Activated CD8-positive, alpha-beta memory T cell treated with anti-CD3 and anti-CD28 coated beads, Interleukin-2, amount 50 U/mL, for 4 hours (primary cell): ENCODE data around the gene ELN.

Source experiments
- DNase-seq: peaks from one replicate; pipeline ENCODE4 v3.0.0-alpha.2; 2020

Gene ELN

GRCh38 chr7:74026406-74026902 is 1.5 kb upstream of the ELN start:
- no peak for DNase-seq

DNA sequence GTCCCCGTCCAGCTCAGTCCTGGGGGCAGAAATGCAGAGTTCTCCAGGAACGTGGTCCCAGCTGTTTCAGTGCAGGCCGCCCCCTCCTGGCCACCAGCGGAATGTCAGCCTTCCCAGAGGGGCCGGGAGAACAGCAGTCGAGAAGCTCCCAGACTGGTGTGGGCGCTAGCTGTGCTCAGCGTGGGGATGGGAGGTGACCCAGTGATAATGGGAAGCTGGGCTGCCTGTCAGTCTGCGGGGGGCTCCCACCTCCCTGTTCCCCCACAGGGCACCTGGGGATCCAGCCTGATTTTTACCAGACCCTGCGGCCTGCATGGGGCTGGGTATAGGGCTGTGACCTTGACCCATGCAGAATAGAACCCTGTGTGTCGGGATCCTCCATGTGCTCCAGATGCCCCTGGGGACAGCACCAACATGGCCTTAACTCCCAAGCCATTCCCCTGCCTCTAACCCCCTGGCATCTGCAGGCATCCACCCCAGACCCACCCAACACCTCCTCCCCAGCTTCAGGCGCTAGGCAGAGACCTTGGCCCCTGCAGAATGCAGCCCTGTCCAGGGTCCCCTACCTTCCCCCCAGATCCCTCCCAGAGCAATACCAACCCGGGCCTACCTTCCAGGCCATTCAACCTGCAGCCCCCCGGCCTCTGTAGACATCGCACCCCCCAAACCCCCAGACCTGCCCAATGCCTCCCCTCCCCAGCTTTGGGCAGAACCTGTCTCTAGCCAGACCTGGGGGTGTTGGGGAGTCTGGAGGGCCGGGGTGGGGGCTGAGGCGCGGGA is 880 bp upstream of the ELN start:
- DNase-seq: peak; percentile 70

DNA sequence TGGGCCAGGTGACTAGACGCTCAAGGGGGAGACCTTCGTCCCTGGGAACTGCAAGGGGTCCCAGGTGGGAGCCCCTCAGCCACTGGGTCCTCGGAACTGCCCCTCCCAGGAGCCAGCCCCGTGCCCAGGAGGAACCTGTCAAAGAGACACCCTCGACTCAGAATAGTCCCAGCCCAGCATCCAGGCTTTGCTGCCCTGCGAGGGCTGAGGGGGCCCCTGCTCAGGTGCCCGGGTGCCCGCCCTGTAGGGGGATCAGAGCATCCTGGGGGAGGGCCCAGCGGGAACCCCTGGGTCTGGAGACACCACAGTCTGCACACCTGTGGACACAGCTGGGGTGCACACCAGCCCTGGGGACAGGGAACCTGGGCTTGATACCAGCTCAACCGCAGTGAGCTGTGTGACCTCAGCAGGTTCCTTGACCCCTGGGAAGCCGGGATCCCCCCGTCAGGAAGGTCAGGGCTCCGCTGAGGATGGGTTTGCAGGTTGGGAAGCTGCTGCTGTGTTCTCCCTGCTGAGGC is 407 bp downstream of the ELN start:
- DNase-seq: no peak

GRCh38 chr7:74029089-74029785 is 1.3 kb downstream of the ELN start:
- DNase-seq: no peak

- DNase-seq: no peak
Observed at GRCh38 chr7:74029991-74030415, 2.0 kb downstream of the ELN start.

DNA sequence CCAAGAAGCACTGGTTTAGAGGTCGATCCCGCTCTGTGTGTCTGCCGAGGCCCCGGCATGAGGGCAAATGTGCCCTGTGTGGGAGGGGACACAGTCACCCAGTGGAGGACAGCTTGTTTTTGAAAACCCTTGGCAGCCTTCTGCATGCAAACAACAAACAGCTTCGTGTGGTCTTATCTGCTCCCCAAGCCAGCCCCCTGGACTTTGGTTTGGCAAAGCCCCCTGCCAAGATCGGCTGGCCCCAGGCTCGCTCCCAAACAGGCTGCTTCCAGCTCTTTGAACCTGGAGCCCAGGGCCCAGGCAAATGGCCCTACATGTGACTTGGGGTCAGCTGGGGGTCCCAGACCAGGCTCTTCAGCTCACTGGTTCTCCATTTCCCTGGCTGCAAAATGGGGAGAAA is 2.9 kb downstream of the ELN start:
- DNase-seq: no peak

- no peak for DNase-seq
Observed at GRCh38 chr7:74031403-74032190, 3.6 kb downstream of the ELN start.

DNA sequence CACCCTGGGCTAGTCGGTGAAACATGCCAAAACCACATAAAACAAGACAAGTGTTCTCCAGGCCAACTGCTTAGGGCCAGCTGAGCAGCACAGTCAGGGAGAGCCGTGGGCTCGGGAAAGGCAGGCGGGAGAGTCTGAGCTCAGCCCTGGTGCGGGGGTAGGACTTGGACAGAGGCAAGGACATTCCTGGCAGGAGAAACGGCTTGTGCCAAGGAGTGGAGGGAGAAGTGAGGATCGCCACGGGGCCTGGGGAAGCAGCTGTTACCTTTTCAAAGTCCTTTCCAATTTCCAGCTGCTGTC is 4.2 kb downstream of the ELN start:
- no peak for DNase-seq

DNA sequence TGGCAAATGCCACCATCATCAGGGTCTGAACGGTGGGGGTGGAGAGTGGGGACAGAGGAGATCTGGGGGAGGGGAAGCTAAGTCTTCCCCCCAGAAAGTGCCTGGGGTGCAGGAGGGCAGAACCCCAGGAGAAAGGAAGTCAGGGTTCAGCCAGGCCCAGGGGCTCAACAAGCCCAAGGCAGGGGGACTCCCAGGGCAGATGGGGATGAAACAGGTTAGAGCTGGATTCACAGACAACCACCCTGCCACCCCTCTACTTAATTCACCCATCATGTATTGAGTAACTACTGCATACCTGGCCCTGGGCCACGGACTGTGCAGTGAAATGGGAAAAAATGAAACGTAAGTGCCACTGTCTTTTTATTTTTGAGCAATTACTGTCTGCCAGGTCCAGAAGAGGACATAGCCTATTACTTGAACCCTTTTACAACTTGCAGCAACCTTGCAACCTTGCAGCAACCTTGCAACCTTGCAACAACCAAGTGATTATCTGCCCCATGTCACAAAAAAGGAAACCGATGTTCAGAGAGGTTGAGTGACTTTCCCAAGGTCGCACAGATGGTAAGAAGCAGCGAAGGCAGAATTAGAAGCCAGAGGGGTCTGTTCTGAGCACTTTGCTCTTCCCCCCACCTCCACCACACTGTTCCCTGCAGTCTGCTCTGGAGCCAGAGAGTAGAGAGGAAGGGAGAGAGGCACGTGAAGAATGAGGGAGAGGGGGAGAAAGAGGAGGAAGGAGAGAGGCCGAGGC is 4.8 kb downstream of the ELN start:
- DNase-seq: no peak

GRCh38 chr7:74033372-74034311 is 5.7 kb downstream of the ELN start:
- no peak for DNase-seq

DNA sequence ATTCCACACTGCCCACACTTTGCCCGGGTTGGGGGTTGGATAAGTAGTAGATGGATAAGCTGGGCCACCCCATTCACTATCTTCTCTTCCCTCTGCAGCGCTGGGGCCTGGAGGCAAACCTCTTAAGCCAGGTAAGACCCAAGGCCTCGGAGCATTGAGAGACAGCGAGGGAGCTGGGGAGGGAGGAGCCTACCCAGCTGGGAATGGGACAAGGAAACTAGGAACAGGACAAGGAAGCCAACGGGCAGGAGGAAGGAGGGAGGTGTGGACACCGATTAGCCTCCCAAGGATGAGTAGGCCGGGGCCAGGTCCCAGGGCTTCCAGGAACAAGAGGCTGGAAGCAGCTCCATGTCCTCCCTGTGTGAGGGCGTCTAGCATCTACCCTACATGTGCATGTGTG is 9.6 kb downstream of the ELN start:
- no peak for DNase-seq

GRCh38 chr7:74038194-74038961 is 10.4 kb downstream of the ELN start:
- DNase-seq: no peak

DNA sequence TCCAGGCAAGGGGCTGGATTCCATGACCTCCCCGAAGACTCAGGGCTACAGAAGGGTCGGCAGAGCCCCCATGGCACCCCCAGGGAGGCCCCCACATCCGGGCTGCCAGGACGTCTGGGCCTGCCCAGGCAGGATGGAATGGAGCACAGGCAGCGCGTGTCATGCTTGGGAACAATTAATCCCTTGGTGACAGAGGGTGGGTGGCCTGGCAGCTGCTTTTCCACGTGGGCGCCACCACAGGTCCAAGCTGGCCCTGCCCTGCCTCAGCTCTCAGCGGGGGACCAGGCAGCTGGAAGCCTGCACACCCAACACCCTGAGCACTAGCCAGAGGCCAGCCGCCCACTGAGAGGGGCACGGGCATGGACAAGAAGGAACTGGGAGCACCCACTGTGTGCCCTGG is 11.4 kb downstream of the ELN start:
- no peak for DNase-seq

DNA sequence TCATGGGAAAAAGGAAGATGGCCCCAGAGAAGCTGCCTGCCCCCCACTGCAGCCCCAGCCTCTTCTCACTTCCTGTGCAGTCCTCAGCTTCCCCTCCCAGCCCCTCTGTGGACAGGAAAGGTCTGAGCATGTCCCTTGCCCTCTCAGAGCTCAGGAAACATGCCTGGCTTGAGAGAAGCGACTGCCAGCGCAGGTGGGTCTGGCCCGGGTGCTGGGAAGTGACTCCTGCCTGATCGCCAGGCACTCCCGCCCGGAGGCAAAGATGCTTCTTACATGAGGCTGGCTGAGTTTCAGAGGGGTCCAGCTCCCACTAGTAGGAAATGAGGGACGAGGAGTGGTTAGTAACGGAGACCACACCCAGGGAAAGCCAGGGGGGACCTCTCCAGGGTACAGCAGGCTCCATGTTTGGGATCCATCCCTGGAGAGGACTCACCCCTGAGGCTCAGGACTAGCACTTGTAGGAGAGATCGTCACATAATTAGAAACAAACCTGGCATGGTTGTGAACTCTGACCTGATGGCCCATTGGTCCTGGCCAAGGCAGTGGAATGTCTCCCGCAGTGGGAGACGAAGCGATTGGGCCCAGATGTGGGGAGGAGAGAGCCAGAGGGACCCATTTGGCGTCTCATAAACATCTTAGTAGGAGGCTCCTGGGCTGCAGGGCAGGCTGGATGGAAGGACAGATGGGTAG is 12.3 kb downstream of the ELN start:
- DNase-seq: no peak

GRCh38 chr7:74040791-74041520 is 13.0 kb downstream of the ELN start:
- DNase-seq: no peak

DNA sequence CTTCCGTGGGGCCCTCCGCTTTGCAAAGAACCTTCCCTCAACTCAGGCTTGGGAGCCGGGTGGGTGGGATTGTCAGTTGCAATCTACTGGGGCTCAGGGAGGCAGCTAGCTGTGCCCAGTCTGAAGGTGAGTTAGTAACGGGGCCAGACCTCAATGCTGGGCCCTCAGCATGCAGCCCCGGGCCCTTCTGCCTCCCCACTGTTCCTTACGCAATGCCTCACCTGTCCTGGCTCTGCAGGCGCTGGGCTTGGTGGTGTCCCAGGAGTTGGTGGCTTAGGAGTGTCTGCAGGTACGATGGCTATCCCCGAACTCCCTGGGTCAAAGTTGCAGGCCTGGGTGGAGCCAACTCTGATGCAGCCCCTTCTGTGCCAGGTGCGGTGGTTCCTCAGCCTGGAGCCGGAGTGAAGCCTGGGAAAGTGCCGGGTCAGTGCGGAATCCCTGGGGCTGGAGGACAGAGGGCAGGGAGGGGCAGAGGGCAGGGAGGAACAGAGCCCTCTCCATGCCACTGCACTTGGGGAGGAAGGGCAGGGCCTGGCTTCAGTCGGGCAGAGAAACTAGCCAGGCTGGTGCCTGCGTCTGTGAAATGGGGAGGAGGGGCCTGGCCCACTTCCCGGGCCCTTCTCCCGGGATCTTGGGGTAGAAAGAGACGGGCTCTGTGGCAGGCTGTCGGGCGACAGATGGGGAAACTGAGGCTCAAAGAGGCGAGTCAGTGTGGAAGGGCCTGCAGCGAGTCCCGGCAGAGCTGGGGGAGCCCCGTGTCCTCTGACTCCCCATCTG is 15.0 kb downstream of the ELN start:
- DNase-seq: no peak

DNA sequence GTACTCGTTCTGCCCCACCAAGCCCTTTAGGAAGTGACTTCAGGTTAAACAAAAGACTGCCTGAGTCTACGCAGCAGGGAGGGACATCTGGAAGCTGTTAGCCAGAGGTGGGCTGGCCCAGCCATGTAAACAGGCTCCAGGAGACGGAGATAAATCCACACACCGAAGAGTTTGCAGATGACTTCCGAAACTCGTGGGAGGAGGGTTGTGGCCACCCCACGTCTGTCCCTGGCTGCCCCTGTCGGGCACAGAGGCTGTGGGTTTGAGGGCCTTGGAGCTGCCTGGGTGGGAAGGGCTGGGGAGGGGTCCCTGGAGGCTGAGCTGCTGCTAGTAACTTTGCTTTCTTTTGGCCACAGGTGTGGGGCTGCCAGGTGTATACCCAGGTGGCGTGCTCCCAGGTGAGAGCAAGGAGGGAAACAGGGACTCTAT is 15.6 kb downstream of the ELN start:
- DNase-seq: no peak
